GM12865 (cell line): Measurements from ENCODE around the gene PRAC1.

Experiments used
- DNase-seq: peaks from one replicate; pipeline ENCODE4 v3.0.0; 2010; ENCODE audit warnings: low read depth
- H3K4me3 ChIP-seq: 2 replicates; pipeline ENCODE4 v1.5.1; 2011; ENCODE audit warnings: mild to moderate bottlenecking, low read depth, low read length, control low read depth
- CTCF ChIP-seq: IDR thresholded peaks from 2 replicates; pipeline ENCODE4 v1.5.1; 2011; ENCODE audit warnings: low read length, control low read depth, low read depth, inconsistent platforms; ENCODE audit not compliant: insufficient read depth; ENCODE audit errors: missing control alignments

PRAC1 gene

DNA sequence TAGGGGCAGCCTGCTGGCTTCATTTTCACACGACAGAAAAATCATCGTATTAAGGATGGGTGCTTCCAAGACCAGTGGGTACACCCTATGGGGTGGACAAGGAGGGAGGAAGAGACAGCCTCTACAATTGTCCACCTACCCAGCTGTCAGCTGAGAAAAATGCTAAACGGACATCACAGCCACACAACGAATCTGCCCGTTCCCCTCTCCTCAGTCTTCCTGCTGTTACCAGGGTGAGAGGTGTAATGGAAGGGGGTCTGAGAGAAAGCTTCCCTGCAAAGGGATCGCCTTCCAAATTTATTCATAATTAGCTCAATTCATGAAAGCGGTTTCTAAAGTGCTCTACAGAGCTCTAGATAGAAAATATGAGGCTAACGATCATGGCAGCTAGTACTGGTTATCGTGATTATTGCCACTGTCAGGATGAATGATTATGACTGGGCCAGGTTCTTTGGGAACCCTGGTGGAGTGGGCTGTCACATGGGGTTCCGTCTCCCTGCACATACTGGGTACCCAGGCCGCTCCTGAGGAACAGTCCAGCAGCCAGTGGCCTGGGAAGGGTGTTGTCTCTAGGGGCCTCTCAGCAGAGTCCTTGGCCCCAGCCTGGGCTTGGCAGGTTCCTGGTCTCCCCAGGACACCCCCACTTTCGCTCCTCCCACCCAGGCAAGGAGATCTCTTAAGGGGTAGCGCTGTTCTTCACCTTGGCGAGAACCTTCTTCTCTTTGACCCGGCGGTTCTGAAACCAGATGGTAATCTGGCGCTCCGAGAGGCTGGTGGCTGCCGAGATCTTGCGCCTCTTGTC lies 4.0 kb upstream of the PRAC1 start:
- TF ChIP-seq CTCF, result no peak
- DNase-seq, result no peak
- no peak overlapping the region for H3K4me3 ChIP-seq

DNA sequence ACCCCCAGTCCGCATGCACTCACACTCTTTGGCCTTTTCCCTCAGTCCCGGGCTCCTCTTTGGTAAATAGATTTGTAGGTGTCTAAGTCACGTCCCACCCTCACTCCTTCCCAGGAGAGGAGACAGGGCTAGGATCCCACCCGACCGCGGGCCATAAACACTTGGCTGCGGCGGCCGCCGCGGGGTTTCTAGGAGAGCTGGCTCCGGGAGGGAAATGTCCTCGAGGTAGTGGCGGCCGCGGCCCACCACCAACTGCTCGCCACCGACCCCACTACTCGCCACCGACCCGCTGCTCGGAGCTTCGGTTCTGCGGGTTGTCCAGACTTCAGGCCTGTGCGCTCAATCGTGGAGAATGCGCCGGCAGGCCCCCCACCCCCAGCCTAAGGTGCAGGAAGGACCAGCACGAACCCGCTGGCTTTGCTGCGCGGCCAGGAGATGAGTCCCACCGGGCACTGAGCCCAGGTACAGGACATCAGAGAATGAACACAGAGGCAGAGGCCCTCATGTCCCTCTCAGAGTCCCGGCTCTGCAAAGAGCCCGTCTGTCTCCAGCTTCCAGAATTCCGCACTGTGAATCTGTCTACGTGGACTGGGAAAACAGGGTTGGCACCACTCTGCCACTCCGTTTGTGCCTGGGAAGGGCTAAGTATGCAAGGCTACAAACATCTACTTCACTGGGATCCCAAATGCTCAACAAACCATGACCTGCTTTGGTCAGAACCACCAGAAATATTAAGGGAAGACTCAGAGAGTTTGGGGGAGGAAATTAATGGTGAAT lies 3.2 kb upstream of the PRAC1 start:
- no peak overlapping the region for H3K4me3 ChIP-seq
- no peak for DNase-seq
- no peak for TF ChIP-seq CTCF

GRCh38 chr17:48725004-48725287 lies 2.6 kb upstream of the PRAC1 start:
- DNase-seq, result no peak
- H3K4me3 ChIP-seq, result no peak overlapping the region
- TF ChIP-seq CTCF, result no peak

GRCh38 chr17:48724251-48725003 lies 2.1 kb upstream of the PRAC1 start:
- peak; percentile 77 for TF ChIP-seq CTCF
- H3K4me3 ChIP-seq, result no peak overlapping the region
- DNase-seq, result peak; percentile 77

- H3K4me3 ChIP-seq, result no peak overlapping the region
- no peak for DNase-seq
These were observed 1.3 kb upstream of the PRAC1 start for GRCh38 chr17:48723423-48724250.

More at GRCh38 chr17:48723423-48724250, 1.3 kb upstream of the PRAC1 start:
- TF ChIP-seq CTCF, result no peak
